Muscle of leg (tissue), 11 donors: Measurements from ENCODE around the gene GATAD2B. TPM values are rescaled to one million over a fixed set of nuclear protein-coding genes. Genes with fewer than 3 reads are reported as not detected.
"Not testable (repeated sequence)": the region's sequence is repeated elsewhere in the genome, so short reads cannot be mapped to it uniquely, and the experiment has no call there.

ENCODE experiments used
- DNase-seq: peaks from one replicate; pipeline ENCODE4 v3.0.0; 2013
- H3K27ac ChIP-seq: one replicate; pipeline ENCODE4 v1.5.1; 2013; ENCODE audit warnings: mild to moderate bottlenecking, low read length, control low read depth
- H3K27me3 ChIP-seq: one replicate; pipeline ENCODE4 v1.6.1; 2013; ENCODE audit warnings: low read length; ENCODE audit not compliant: control insufficient read depth, insufficient read depth
- H3K36me3 ChIP-seq: one replicate; pipeline ENCODE4 v1.6.1; 2013; ENCODE audit warnings: low read length; ENCODE audit not compliant: control insufficient read depth, insufficient read depth
- H3K4me1 ChIP-seq: one replicate; pipeline ENCODE4 v1.6.1; 2013; ENCODE audit warnings: low read length; ENCODE audit not compliant: control insufficient read depth, insufficient read depth
- H3K4me3 ChIP-seq: one replicate; pipeline ENCODE4 v1.5.1; 2013; ENCODE audit warnings: low read length, control low read depth
- H3K9me3 ChIP-seq: replicated peaks from 2 replicates; pipeline ENCODE4 v1.6.1; 2013; ENCODE audit warnings: low read depth, low read length; ENCODE audit not compliant: control insufficient read depth
- WGBS: methylation state at CpG from one replicate; pipeline ENCODE4 v1.1.5; 2013; ENCODE audit warnings: missing lambda C conversion rate; ENCODE audit not compliant: insufficient coverage; 5-methylcytosine and 5-hydroxymethylcytosine counted together
- polyA plus RNA-seq, 8 donors: library from polyadenylated mRNA; unstranded; fragments of 120-200 nt; gene quantifications; one replicate each; pipeline versions ENCODE4 v1.2.1 to v1.2.3, GENCODE V29; 2013; ENCODE audit warnings: inconsistent platforms in 1 of 8, low replicate concordance in 1 of 8; ENCODE audit not compliant: insufficient read length in 8 of 8, insufficient read depth in 1 of 8
- total RNA-seq: library from RNA; stranded (reverse); fragments of 120-200 nt; gene quantifications from one replicate; pipeline ENCODE4 v1.2.4, GENCODE V29; 2013

GATAD2B gene
- total and polyA plus RNA-seq, 9 donors = 8.8 to 18.3 (median 14.0) TPM

DNA sequence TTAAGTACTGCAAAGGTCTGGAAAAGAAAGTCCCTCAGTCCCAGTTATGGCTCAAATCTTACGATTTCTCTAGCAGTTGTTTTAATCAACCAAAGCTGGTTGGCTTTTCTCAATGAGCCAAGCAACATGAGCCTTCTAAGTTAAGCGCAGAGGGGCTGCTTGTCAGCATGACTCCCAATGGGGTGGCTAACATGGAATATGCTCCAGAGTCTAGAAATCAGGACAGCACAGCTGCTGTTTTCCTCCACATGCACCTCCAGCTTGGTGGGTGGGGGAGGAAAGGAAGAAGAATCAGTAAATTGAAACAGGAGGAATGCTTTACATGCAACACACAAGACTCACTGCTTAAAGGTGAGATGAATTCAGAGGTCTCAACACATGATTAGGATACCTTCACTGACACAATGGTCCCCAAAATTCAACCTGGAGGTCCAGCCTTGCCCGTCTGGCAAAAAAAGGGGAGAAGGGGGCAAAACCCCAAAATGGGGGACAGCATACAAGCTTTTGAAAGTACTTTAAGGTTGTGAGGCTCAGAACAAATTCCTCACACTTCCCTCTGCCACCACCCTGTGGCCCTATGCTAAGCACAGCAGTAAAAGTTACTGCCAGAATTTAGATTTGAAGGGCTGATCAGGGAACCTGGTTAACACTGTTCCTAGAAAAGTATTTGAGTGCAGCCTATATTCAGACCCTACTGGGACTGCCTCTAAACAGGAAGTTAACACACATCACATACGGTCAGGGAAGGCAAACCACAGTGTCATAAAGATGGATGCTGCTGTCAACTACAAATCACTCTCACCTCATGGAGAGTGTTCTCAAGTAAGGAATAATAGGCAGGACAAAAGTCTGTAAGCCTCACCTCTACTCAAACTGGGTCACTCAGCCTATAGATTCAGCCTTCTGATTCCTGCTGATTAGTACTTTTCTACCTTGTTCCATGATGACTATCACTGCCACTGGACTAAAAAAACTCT is 2.6 kb downstream of the GATAD2B start:
- H3K4me3 ChIP-seq = no peak overlapping the region
- H3K9me3 ChIP-seq = no peaks in the 10 kb centered on the region
- H3K27me3 ChIP-seq = no peaks in the 10 kb centered on the region
- H3K4me1 ChIP-seq = peaks cover 32% of the 10 kb centered on the region
- no peak overlapping the region for H3K27ac ChIP-seq
- 0% methylated on average over 1 of the region's 4 CpGs for WGBS
- DNase-seq = no peak
- peaks cover 7% of the 10 kb centered on the region for H3K36me3 ChIP-seq

GRCh38 chr1:153916297-153916696 is 6.5 kb downstream of the GATAD2B start:
- no peak for DNase-seq
- Histone ChIP-seq H3K36me3 (peaks cover 10% of the 10 kb centered on the region), H3K4me3 (no peak overlapping the region), H3K27me3 (no peaks in the 10 kb centered on the region), H3K9me3 (no peaks in the 10 kb centered on the region), H3K4me1 (peaks cover 18% of the 10 kb centered on the region), H3K27ac (no peak overlapping the region)
- no CpG with 5 or more reads among the region's 4 CpGs for WGBS

DNA sequence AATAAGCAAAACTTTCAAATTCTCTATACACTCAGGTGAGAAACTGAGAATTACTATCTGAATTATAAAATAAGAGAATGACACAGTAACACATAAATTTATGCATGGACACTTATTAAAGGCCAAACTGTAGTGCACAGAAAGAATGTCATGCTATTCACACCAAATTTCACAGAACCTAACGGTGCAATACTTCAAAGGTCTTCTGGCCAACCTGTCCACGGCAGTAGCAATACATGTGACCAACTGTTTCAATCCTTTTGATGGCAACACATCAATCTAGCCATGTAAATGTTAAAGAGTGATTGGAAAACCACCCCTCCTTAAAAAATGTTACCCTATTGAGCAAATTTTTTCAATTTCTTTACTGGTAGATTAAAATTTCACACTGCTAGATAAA is 10.4 kb downstream of the GATAD2B start:
- Histone ChIP-seq H3K27ac (no peak overlapping the region), H3K27me3 (no peaks in the 10 kb centered on the region), H3K36me3 (peaks cover 9% of the 10 kb centered on the region), H3K4me1 (no peaks in the 10 kb centered on the region), H3K9me3 (no peaks in the 10 kb centered on the region), H3K4me3 (no peak overlapping the region)
- DNase-seq = no peak
- WGBS = no CpG with 5 or more reads among the region's 2 CpGs

GRCh38 chr1:153910560-153910959 is 12.2 kb downstream of the GATAD2B start:
- H3K36me3 ChIP-seq, H3K27ac ChIP-seq: not testable (repeated sequence)
- no CpG with 5 or more reads among the region's 6 CpGs for WGBS

GRCh38 chr1:153908071-153908470 is 14.7 kb downstream of the GATAD2B start:
- DNase-seq = no peak
- H3K4me3 ChIP-seq = no peak overlapping the region
- H3K27me3 ChIP-seq = no peaks in the 10 kb centered on the region
- no peaks in the 10 kb centered on the region for H3K4me1 ChIP-seq
- no peak overlapping the region for H3K27ac ChIP-seq
- no peaks in the 10 kb centered on the region for H3K9me3 ChIP-seq
- 86% methylated on average over 1 of the region's 6 CpGs for WGBS
- peaks cover 7% of the 10 kb centered on the region for H3K36me3 ChIP-seq

More at GRCh38 chr1:153910560-153910959, 12.2 kb downstream of the GATAD2B start:
- H3K27me3 ChIP-seq, H3K4me1 ChIP-seq, H3K9me3 ChIP-seq, DNase-seq, H3K4me3 ChIP-seq: not testable (repeated sequence)

GRCh38 chr1:153907134-153907533 is 15.6 kb downstream of the GATAD2B start:
- 60% methylated on average over 2 of the region's 6 CpGs for WGBS
- Histone ChIP-seq H3K36me3 (peaks cover 10% of the 10 kb centered on the region), H3K27me3 (no peaks in the 10 kb centered on the region), H3K9me3 (no peaks in the 10 kb centered on the region), H3K4me1 (no peaks in the 10 kb centered on the region), H3K27ac (no peak overlapping the region), H3K4me3 (no peak overlapping the region)
- DNase-seq = no peak

GRCh38 chr1:153906396-153906795 is 16.4 kb downstream of the GATAD2B start:
- Histone ChIP-seq H3K36me3 (peaks cover 10% of the 10 kb centered on the region), H3K4me1 (no peaks in the 10 kb centered on the region), H3K27ac (no peak overlapping the region), H3K9me3 (no peaks in the 10 kb centered on the region), H3K4me3 (no peak overlapping the region), H3K27me3 (no peaks in the 10 kb centered on the region)
- no CpG with 5 or more reads among the region's 1 CpG for WGBS
- no peak for DNase-seq

GRCh38 chr1:153905908-153906307 is 16.9 kb downstream of the GATAD2B start:
- H3K9me3 ChIP-seq, H3K4me3 ChIP-seq, DNase-seq, H3K27me3 ChIP-seq, H3K4me1 ChIP-seq, H3K27ac ChIP-seq: not testable (repeated sequence)
- peaks cover 10% of the 10 kb centered on the region for H3K36me3 ChIP-seq
- WGBS = 100% methylated on average over 1 of the region's 8 CpGs

DNA sequence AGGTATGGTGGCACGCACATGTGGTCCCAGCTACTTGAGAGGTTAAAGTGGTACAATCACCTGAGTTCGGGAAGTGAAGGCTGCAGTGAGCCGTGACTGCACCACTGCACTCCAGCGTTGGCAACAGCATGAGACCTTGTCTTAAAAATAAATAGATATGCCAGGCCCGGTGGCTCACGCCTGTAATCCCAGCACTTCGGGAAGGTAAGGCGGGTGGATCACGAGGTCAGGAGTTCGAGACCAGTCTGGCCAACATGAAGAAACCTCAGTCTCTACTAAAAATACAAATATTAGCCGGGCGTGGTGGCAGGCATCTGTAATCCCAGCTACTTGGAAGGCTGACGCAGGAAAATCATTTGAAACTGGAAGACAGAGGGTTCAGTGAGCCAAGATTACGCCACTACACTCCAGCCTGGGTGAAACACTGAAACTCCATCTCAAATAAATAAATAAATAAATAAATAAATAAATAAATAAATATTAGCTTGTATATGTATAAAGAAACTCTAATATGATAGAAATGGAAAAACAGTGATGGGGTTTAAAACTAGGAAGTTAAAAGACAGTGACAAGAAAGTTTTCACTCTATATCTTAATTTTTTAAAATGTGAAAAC is 18.8 kb downstream of the GATAD2B start:
- H3K27me3 ChIP-seq = no peaks in the 10 kb centered on the region
- H3K9me3 ChIP-seq = no peaks in the 10 kb centered on the region
- no peak overlapping the region for H3K27ac ChIP-seq
- 100% methylated on average over 3 of the region's 14 CpGs for WGBS
- DNase-seq = no peak
- peaks cover 10% of the 10 kb centered on the region for H3K36me3 ChIP-seq
- no peaks in the 10 kb centered on the region for H3K4me1 ChIP-seq
- H3K4me3 ChIP-seq = no peak overlapping the region

DNA sequence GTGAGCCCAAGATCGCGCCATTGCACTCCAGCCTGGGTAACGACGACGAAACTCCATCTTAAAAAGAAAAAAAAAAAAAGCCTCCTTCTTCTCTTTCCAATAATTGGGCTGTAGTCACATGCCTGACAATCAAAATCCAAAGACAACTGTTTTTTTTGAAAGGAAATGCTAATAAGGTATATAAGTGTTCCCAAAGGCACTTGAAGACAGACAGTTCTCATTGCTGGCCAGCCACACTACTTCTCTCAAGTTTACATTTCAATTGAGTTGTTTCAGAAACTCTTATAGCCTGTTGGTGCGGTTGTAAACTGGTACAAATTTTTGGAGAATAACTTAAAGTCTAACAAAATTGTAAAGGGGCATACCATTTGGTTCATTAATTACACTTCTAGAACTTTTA is 23.3 kb downstream of the GATAD2B start:
- Histone ChIP-seq H3K27me3 (no peaks in the 10 kb centered on the region), H3K27ac (no peak overlapping the region), H3K9me3 (no peaks in the 10 kb centered on the region), H3K36me3 (peaks cover 4% of the 10 kb centered on the region), H3K4me3 (no peak overlapping the region), H3K4me1 (no peaks in the 10 kb centered on the region)
- no peak for DNase-seq
- no CpG with 5 or more reads among the region's 6 CpGs for WGBS
